Astrocyte of the cerebellum (primary cell): Measurements from ENCODE around the gene CREB1.
"Not testable (repeated sequence)": the region's sequence is repeated elsewhere in the genome, so short reads cannot be mapped to it uniquely, and the experiment has no call there.

ENCODE experiments used
- DNase-seq: peaks from one replicate; pipeline ENCODE4 v3.0.0-alpha.2; 2011; ENCODE audit warnings: low read depth
- H3K4me3 ChIP-seq: 2 replicates; pipeline ENCODE4 v1.5.1; 2011; ENCODE audit warnings: mild to moderate bottlenecking, low read depth, low read length, moderate library complexity
- CTCF ChIP-seq: IDR thresholded peaks from 2 replicates; pipeline ENCODE4 v1.5.1; 2012; ENCODE audit warnings: low read length, low read depth, moderate library complexity, mild to moderate bottlenecking; ENCODE audit errors: missing control alignments
- in situ Hi-C: cut with HindIII; loops from 2 replicates; pipeline ENCODE4 v1.10.0; 2017; ENCODE audit warnings: low sequenced_read_pairs

Gene CREB1

GRCh38 chr2:207643892-207644291 is 114.1 kb downstream of the CREB1 start:
- in situ Hi-C loops = no loop called here
- no peak for DNase-seq
- H3K4me3 ChIP-seq = no peak overlapping the region
- TF ChIP-seq CTCF = no peak

GRCh38 chr2:207646582-207646981 is 116.8 kb downstream of the CREB1 start:
- in situ Hi-C loops, DNase-seq, H3K4me3 ChIP-seq: not testable (repeated sequence)
